GM18858 (cell line): ENCODE measurements around the gene MARCKSL1.
"Not testable (repeated sequence)": the region's sequence is repeated elsewhere in the genome, so short reads cannot be mapped to it uniquely, and the experiment has no call there.

Experiments
- ATAC-seq: cut with Tn5 transposase; IDR thresholded peaks from one replicate; pipeline ENCODE4 v1.9.1; 2021; ENCODE audit not compliant: unreplicated experiment

MARCKSL1 gene

DNA sequence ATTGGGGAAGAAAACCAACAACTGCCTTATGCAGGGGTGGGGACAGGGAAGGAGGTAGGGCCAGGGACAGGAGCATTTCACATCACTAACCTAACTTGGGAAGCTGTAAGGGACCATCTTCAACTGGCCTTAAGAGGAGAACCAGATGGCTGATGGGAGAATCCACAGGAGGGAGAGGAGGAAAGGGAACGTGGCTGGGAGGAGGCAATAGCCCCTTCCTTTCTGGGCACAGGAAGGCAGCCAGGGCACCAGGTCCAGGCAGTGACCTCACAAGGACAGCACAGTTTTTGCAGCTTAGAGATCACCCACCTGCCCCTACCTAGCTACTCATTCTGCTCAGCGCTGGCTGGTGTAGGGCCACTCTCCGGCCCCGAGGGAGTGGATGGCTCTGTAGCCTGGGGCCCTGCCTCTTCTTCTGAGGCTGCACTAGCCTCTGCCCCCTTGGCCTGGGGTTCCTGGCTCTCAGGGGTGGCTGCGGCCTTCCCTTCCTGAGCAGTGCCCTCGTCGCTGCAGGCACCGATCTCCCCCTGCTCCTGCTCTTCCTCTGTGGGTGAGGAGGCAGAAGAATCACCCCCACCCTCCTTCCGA lies 1.7 kb downstream of the MARCKSL1 start:
- ATAC-seq, result no peak

- ATAC-seq, result no peak
Measured at GRCh38 chr1:32333251-32333963, 2.6 kb downstream of the MARCKSL1 start.

- no peak for ATAC-seq
Measured at GRCh38 chr1:32332290-32333079, 3.5 kb downstream of the MARCKSL1 start.

- ATAC-seq, result no peak
Measured at GRCh38 chr1:32331549-32331948, 4.5 kb downstream of the MARCKSL1 start.

DNA sequence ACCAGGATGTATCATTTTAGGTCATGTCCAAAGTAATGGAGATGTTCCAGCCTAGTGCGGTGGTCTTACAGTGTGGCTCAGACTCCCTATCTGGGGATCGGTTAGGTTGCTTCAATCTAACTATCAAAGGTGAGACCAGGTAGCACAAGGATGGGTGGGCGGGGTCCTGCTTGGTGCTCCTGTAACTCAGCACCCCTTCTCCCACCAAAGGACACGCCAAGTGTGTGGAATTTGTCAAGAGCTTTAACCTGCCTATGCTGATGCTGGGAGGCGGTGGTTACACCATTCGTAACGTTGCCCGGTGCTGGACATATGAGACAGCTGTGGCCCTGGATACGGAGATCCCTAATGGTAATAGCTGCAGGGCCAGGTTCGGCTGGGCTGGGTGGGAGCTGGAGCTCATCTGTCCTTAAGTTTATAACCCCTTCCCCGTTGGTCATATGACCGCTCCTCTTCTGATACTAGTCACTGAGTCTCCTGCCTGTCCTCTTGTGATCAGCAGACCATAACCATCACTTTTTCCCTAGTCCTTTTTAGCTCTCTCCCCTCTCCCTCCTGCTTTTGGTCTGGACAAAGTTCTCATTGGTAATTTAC lies 5.4 kb downstream of the MARCKSL1 start:
- ATAC-seq, result no peak

DNA sequence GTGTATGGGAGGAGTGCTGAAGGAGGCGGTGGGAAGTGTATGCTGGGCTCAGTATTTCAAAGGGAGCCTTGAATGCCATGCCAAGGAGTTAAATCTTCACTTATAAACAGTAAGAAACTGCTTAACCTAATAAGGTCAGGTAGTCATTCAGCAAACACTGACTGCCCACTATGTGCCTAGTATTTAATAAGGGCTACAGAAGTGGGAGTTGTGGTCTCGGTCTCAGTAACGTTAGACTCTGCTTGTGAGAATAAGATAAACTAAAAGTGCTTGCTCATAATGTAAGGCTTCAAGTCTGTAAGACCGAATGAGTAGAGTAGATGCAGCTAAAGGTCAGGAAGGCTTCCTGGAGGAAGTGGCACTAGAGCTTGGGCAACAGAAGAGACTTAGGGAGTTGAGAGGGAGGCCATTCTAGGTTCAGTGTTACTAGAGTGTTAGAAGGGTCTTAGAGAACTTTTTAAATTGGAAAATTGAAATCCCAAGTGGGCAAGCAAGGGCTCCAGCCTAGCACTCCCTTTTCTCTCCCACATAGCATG lies 6.0 kb downstream of the MARCKSL1 start:
- no peak for ATAC-seq

DNA sequence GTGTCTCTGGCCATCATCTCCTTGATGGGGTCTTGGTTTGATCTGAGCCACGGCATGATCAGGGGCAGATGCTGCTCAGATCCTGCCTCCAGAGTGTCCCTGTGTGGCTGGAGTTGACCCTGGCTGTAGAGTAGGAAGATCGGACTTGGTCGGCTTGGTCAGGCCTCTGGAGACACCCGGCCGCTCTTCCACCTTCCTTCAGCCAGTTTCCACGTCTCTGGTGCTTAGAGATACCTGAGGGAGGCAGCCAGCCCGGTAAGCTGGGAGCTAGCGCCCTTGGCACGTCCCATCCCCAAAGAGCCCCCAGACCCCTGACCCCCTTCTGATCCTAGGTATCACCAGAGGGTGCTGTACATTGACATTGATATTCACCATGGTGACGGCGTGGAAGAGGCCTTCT lies 8.8 kb downstream of the MARCKSL1 start:
- no peak for ATAC-seq

DNA sequence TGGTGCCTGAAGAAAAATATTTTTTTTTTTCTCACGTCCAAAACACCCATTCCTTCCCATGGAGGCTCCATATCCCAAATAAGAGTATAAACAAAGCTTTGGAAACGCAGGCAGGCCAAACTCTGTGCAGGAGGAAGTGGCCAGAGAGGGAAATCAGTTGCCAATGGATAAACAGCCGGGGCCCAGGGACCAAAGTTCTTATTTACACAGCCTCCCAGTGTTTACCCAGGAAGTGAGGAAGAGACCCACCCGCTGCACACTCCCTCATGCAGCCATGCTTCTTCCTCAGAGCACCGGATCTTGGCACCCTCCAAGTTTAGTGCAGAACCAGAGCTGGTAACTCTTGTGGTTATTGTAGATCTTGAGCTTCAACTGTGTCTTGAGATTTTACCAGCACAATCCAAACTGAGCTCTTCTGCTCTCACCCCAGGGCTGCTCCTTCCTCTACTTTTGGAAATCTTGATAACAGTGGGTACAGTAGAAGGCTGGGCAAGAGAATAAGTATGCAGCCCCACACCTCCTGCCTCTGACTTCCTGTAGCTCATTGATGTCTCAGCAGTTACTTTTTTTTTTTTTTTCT lies 14.2 kb downstream of the MARCKSL1 start:
- no peak for ATAC-seq

DNA sequence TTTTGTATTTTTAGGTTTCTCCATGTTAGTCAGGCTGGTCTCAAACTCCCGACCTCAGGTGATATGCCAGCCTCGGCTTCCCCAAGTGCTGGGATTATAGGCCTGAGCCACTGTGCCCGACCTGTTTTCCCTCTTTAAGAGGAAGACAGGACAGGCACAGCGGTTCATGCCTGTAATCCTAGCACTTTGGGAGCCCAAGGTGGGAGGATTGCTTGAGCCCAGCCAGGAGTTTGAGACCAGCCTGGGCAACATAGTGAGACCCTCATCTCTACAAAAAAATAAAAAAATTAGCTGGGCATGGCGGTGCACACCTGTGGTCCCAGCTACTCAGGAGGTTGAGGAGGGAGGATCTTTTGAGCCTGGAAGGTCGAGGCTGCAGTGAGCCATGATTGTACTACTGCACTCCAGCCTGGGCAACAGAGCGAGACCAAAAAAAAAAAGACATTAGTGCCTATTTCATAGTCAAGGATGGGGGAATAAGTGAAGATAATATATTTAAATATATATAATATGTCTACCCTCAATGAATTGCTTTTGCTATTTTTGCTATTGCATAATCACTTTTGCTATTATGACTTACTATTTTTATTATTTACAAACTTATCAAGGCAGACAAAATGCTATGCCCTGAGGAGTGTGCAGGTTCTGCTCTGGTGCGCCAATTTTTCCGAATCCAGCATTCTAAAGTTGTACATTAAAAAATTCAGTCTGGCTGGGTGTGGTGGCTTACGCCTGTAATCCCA lies 17.7 kb downstream of the MARCKSL1 start:
- no peak for ATAC-seq

GRCh38 chr1:32316903-32317277 lies 19.1 kb downstream of the MARCKSL1 start:
- no peak for ATAC-seq

DNA sequence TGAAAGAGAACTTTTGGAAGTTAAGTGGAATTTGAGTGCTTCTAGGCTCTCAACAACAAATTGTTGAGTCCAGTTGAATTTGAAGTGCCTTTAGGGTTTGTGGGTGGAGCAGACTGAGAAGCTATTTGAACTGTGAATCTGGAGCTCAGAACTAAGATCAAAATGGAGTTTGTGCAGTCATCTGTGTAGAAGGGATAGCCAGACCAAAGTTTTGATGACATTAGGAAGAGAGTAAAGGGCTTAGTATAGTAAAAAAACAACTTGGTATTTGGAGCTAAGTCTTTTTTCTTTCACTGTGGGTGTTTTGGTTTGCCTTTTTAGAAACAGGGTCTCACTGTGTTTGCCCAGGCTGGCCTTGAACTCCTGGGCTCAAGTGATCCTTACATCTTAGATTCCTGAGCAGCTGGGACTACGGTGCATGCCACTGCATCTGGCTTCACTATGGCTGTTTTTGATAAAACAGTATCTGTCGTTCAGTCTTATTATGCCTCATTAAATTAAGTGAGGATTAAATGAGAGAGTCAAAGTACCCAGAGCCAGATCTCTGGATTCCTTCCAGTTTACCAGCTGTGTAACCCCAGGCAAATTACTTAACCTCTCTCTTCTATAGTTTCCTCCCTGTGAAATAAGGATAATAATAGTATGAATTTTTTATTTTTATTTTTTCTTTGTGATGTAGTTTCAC lies 24.2 kb downstream of the MARCKSL1 start:
- no peak for ATAC-seq

DNA sequence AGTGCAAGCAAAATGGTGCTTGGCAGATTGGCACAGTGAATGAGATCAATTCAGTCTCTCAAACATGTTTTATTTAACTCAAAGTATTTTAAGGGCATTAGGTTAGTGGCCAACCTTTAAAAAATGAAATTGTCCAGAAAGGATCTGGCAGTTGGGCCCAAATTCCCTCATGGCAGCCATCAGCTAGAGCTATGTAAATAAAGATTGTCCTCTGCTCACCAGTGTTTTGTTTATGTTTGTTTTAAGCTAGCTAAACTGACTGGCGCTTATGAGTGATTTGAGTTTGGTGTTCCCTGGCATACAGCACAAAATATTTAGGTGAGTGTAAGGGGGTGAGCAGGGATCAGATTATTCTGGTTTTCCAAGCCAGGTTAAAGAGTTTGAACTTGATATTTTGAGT lies 26.1 kb downstream of the MARCKSL1 start:
- no peak for ATAC-seq

- ATAC-seq, result no peak
Measured at GRCh38 chr1:32307324-32307723, 28.7 kb downstream of the MARCKSL1 start.

GRCh38 chr1:32305310-32305709 lies 30.7 kb downstream of the MARCKSL1 start:
- ATAC-seq, result no peak

- no peak for ATAC-seq
Measured at GRCh38 chr1:32303997-32304622, 31.9 kb downstream of the MARCKSL1 start.

- no peak for ATAC-seq
Measured at GRCh38 chr1:32303358-32303757, 32.7 kb downstream of the MARCKSL1 start.

GRCh38 chr1:32299327-32299726 lies 36.7 kb downstream of the MARCKSL1 start:
- ATAC-seq, result no peak

DNA sequence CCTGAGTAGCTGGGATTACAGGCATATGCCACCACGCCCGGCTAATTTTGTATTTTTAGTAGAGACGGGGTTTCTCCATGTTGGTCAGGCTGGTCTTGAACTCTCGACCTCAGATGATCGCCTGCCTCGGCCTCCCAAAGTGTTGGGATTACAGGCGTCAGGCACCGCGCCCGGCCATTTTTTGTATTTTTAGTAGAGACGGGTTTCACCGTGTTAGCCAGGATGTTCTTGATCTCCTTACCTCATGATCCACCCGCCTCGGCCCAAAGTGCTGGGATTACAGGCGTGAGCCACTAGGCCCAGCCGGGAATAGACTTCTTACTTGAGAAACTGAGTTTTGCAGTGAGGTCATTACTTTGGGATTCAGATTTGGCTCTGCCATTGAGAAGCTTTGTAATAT lies 37.8 kb downstream of the MARCKSL1 start:
- ATAC-seq, result not testable (repeated sequence)
